GM21723 (cell line): Measurements from ENCODE around the gene ELL.

Experiments used
- ATAC-seq: cut with Tn5 transposase; IDR thresholded peaks from one replicate; pipeline ENCODE4 v1.9.1; 2021; ENCODE audit warnings: mild to moderate bottlenecking, moderate library complexity; ENCODE audit not compliant: unreplicated experiment

Gene ELL

GRCh38 chr19:18425515-18426415 lies 96.1 kb downstream of the ELL start:
- no peak for ATAC-seq

DNA sequence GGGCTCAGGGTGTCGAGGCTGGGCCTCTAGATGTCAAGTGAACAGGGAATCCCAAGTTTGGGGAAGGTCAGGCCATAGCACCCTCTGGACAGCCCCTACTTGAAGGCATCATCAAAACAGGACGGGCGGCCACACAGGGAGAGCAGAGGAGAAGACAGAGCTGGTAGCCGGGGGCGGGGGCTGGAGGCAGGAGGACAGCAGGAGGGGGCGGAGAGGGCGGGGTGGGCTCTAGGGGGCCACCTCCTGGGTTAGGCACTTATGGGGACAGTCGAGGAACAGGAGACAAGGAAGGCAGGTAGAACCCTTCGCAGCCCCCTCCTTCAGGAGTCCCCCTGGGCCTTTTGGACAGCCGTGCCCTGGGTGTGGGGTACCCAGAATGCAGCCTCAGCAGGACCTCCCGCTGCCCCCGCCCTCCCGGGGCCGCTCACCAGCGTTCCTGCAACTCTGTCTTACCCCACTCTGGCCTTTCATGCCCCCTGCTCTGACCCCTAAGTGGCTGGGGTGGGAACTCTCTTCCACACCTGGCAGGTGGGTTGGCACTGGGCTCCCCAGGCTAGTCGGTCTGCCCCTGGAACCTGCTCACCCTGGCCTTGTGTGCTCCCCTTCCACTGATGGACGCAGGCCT lies 96.9 kb downstream of the ELL start:
- ATAC-seq, result no peak

DNA sequence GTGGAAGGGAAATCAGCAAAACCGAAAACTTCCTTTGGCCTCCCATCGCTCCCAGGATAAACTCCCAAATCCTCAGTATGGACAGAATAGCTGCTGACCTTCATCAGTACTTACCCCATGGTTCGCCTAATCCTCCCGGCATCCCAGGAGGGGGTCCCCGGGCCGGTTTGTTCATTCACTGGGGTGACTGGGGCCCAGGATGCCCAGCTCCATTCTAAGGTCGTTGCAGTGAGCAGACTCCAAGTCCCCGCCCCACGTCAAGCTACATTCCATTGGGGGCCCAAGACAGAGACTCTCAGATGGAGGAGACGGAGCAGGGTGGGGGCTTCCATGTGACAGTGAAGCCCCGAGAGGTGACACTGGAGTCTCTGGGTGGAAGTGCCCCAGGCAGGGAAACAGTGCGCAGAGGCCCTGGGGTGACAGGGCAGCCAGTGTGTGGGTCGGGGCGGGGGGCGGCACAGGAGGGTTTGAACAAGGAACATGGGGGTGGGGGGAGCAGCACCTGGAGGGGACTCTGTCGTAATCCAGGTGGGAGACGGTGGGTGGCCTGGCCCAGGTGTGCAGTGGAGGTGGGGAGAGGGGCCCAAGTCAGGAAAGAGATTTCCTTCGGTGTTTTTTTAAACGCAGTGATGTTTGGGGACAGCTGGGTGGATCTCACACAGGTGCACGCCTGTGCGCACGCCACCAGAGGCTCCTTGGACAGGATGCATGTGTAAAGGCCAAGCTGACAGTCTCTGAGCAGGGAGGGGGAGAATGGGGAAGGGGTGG lies 97.6 kb downstream of the ELL start:
- ATAC-seq, result no peak

DNA sequence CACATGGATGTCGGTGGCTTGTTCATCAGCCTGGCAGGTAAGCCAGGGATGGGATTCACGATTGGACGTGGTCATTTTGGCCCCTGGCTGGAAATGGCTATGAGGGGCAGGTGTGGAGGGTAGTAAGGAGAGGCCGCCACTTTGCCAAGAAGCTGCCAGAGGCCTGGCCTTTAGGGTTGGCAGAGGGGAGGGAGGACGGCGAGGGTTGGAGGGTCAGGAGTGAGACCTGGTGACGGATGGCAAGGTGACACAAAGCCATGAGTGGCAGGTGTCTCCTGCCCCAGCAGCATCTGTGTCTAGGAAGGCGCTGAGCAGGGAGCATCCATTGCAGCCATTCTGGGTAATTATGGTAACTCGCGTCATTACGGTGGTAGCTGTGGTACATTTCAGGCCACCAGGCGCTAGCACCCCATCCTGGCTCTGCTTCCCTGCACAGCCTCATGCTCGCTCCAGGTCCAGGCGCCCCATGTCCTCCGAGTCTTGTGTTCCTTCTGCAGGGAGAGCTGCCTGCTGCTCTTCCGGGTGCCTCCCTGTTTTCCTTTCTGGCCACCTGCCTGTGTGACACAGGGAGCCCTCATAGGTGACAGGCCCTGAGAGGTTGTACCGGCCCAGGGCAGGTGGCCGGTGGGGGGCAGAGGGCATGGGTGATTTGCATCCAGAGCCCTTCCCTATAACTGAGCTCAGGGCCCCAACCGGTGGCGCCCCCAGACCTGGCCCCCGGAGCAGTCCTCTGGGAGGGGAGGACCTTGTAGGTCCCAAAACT lies 98.4 kb downstream of the ELL start:
- ATAC-seq, result no peak

GRCh38 chr19:18422530-18423191 lies 99.2 kb downstream of the ELL start:
- ATAC-seq, result no peak

GRCh38 chr19:18421371-18421959 lies 100.4 kb downstream of the ELL start:
- ATAC-seq, result no peak

DNA sequence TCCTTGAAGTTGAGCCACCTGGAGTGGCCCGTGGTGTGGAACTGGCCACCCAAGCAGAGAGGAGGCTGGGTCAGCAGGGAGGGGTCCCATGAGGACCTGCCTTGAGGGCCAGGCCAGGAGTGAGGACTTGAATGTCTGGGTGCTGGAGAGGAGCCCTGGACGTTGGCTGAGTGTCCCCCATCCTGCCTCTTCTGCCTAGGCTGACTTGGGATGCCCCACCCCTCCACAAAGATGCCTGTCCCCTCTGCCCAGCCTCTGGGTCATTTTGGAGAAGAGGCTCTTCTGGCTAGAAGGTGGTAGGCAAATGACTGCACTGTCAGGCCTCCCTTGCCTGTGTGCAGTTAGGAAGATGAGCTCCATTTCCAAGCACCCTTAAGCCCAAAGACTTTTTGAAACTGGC lies 100.9 kb downstream of the ELL start:
- ATAC-seq, result no peak

GRCh38 chr19:18419699-18420460 lies 102.0 kb downstream of the ELL start:
- ATAC-seq, result no peak

DNA sequence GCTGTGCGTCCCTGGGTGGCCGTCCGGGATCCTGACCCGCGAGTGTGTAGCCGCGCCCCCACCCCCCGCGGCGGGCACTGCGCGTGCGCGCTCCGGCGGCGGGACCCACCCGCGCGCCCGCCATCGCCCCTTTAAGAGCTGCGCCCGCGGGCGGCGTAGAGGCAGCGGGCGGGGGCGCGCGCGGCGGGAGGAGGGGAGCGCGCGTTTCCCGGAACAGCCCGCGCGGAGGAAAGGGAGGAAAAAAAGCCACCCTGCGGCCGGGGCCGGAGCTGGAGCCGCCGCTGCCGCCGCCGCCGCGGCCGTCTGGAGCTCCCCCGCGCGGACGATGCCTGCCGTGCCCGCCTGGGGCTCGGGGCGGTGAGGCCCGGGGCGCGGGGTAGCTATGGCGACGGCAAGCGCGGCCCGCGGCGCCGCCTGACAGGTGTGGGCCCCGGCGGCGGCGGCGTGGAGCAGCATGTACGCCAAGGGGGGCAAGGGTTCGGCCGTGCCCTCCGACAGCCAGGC lies 102.6 kb downstream of the ELL start, which contains the start of gene SSBP4:
SSBP4 (plus strand) TSS at position 204 of the 504 bp plus-strand sequence; CDS start at position 455, 251 bp downstream.
- ATAC-seq, result no peak

- no peak for ATAC-seq
These were observed 103.2 kb downstream of the ELL start for GRCh38 chr19:18418483-18419194.

DNA sequence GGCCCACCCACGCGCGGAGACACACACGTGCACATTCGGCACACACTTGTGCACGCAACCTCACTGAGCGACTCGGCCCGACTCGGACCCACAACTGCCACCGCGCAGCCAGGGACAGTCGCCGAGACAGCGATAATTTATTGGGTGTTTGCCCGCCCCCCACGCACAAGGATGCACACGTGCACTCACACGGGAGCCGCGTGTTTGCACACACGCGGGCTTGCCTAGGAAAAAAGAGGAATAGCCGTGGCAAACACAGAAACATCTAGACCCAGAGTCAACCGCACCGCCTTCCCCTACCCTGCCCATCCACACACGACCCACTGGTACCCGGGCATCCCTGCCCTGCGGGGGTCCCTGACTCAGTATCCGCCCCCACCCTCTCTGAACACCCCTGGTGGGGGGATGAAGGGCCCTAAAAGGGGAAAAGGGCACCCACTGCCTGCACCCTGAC lies 103.8 kb downstream of the ELL start:
- ATAC-seq, result no peak

GRCh38 chr19:18417250-18418028 lies 104.4 kb downstream of the ELL start:
- no peak for ATAC-seq

DNA sequence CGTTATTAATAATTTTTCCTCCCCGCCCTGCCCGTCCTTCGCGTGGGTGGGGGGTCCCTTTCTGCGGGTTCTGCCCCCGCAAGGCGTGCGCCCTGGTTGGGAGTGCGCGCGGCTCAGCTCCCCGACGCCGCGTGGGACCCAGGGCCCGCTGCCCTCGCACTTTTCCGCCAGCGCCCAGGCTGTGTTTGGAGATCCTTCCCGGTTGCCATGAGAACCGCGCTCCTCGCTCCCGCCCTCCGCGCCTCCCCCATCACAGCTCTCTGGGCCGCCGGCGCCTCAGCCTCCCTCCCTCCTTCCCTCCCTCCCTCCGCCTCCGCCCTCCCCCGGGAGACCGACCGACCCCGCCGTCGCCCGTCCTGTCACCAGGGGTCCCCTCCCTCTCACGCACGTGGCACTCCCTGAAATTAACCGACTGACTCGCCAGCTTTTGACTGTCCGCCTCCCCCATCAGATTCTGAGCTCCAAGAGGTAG lies 105.1 kb downstream of the ELL start:
- ATAC-seq, result no peak

DNA sequence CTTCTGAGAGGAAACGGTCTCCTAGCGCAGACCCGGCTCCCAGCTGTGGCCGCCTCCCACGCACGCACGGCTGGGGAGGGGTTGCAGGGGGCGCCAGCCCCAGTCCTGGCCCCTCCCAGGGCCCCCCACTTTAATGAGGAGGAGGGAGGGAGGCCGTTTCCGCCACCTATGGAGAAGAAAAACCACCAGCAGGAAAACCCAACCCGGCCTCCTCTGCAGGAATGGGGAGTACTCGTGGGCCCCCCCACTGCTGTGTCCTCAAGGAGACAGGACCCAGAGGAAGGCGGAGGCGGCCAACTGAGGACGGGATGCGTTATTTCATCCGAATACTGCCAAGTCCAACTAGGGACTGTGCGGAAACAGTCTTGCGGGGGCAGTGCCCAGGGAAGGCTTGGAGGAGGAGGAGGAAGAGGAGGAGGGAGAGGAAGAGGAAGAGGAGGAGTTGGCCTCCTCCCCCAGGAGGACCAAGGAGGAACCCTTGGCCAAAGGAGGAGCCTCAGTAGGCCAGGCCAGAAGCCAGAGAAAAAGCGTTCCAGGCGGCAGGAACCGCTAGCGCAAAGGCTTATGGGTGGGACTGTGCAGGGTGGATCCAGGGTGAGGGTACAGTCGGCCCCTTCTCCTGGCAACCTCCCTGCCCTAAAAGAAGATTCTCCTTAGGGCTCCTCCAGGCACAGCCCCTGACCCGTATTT lies 106.5 kb downstream of the ELL start:
- ATAC-seq, result no peak

DNA sequence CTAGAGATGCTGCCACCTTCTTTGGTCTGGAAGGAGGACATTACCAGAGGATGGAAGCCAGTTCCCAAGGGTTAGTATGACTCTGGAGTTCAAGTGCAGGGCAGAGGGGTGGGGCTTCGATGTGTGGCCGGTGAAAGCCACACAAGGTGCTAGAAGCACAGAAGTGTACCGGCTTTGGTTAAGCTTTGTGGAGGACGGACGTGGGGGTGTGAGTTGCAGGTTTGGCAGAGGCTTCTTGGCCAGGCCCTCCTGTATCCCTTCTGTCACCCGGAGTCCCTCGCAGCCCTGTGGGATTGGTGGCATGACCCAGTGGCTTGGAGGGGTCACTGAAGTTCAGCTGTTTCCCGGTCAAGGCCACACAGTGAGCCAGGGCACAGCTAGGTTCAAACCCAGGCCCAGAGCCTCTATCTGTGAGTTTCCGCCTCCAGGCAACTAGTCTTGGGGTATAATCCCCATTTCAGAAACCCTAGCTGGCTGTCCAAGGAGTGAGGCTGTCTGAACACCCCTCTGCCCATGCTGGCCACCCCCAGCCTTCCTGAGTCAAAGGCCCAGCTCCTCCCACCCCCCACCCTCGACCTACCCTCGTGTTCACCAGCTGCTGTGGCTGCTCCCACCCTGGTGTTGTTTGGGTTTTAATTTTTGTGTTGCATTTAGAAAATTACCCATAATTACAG lies 107.2 kb downstream of the ELL start:
- no peak for ATAC-seq

DNA sequence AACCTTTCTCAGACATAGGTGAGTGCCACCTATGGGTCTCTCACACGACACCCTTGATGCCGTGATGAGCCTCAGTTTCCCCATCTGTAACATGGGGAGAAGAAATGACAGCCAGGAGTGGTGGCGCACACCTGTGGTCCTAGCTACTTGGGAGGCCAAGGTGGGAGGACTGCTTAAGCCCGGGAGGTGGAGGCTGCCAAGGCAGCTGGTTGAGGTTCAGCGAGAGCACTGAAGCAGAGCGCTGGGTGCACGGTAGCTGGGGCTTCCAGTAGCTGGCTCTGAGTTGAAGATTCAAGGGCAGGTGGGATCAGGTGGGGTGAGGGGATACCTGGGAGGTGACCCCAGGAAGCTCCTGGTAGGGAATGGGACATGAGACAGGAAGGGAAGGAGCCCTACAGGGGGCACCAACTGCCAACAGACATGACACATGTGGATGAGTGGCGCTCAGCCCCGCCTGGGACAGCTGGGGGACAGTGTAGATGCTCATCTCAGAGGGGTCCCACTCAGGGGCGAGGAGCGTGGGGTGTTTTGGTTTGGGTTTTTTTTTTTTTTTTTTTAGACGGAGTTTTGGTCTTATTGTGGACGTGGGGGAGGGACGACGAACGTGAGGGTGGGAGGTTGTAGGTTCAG lies 109.1 kb downstream of the ELL start:
- no peak for ATAC-seq
